GM12873 (cell line): Measurements from ENCODE around the gene CARD19.

ENCODE experiments used
- TF ChIP-seq, protein P1 (sequence below): IDR thresholded peaks from 2 replicates; pipeline ENCODE4 v1.5.1; 2012; ENCODE audit warnings: low read depth, mild to moderate bottlenecking, moderate library complexity, low read length, control low read depth; ENCODE audit not compliant: insufficient read depth; ENCODE audit errors: missing control alignments

Gene CARD19

DNA sequence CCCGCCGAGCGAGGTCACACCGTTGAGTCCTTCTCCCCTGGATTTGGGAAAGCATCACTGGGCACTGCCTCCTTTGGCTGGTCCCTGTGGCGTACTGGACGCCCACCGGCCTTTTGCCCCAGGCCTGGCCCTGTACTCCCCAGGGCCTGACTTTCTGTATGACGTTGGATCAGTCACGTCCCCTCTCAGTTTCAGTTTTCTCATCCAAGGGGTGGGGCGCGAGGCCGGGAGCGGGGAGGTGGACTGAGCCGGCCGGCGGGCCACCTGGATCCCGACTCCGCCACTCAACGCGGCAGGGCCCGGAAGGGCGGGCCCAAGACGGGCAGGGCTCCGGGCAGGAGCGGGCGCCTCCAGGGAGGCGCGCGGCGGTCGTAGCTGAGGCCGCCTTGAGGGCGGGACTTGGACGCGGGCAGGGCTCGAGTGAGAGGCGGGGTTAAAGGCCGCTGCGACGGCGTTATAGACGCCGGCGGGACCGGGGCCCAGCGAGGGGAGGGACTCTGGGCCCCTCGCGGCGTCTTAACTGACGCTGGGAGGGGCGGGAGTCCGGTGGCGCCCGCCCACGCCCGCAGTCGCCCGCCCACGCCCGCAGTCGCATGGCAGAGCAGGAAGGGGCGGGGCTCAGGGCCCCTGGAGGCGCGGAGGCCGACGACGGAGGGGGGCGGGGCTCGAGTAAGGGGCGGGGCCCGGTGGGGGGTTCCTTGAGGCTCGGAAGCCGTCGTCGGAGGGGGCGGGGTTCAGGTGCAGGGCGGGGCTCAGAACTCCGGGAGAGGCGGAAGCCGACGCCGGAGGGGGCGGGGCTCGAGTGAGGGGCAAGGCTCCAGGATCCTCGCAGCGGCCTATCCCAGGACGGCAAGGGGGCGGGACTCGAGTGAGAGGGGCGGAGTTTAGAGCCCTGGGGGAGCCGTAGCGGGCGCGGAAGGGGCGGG is 549 bp upstream of the CARD19 start:
- TF ChIP-seq, protein P1, sequence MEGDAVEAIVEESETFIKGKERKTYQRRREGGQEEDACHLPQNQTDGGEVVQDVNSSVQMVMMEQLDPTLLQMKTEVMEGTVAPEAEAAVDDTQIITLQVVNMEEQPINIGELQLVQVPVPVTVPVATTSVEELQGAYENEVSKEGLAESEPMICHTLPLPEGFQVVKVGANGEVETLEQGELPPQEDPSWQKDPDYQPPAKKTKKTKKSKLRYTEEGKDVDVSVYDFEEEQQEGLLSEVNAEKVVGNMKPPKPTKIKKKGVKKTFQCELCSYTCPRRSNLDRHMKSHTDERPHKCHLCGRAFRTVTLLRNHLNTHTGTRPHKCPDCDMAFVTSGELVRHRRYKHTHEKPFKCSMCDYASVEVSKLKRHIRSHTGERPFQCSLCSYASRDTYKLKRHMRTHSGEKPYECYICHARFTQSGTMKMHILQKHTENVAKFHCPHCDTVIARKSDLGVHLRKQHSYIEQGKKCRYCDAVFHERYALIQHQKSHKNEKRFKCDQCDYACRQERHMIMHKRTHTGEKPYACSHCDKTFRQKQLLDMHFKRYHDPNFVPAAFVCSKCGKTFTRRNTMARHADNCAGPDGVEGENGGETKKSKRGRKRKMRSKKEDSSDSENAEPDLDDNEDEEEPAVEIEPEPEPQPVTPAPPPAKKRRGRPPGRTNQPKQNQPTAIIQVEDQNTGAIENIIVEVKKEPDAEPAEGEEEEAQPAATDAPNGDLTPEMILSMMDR, result no peak

GRCh38 chr9:93096811-93097382 is 880 bp downstream of the CARD19 start:
- TF ChIP-seq, protein P1, result no peak

DNA sequence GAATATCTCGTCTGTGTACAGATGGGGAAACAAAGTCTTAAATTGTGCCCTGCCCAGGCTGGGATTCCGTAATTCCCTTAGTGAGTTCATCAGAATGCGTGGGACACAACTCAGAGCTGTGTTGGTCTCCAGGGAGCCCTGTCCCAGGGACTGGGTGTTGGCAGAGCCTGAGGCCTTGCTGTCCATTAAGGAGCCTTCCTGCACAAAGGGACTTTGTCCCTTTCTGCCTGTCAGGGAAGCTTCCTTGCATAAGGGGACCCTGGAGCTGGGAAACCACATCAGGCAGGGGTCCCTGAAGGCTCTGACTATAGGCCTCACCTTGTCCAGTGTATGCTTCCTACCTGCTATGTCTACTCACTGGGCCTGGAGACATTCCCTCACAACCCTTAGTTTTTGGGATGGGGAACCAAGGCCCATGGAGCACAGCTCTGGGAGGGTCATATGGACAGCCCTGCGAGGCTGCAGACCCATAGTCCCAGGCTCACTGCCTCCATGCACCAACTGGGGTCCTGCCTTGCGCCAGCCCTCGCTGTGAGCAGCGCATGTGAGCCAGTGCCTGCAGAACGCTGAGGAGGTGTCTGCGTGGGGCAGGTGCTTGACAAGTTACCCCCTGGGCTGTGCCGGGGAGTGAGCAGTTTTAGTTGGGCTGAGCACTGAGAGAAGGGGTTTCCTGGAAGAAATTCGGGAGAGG is 1.6 kb downstream of the CARD19 start:
- TF ChIP-seq, protein P1, result no peak

DNA sequence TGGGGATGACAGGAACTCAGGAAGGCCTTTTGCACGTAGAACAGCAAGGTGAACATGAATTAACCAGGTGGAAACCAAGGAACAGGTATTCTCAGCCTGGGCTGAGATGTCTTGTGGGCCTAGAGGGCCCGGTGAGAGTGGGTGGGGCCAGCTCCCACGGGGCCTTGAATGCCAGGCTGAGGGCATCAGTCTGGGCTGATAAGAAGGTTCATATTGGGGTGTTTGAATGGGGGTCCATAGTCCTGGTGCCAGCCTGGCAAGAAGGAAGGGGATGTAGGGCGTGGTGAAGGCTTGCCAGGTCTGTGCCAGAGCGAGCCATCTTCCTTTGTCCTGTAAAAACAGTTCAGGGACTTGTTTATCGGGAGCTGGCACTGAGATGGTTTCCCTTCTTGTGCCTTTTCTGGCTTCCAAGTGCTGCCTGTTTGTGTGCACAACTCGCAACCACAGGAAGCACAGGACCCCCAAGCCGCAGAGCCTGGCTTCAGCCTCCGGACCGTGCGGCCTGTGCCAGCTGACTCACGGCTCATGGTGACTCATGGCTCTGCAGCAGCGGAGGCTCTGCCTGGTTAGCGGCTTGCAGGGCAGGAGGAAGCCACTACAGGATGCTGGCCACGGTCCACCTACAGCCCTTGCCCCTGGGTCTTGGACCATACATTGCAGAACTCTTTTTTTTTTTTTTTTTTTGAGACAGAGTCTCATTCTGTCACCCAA is 2.4 kb downstream of the CARD19 start:
- TF ChIP-seq, protein P1, result no peak

DNA sequence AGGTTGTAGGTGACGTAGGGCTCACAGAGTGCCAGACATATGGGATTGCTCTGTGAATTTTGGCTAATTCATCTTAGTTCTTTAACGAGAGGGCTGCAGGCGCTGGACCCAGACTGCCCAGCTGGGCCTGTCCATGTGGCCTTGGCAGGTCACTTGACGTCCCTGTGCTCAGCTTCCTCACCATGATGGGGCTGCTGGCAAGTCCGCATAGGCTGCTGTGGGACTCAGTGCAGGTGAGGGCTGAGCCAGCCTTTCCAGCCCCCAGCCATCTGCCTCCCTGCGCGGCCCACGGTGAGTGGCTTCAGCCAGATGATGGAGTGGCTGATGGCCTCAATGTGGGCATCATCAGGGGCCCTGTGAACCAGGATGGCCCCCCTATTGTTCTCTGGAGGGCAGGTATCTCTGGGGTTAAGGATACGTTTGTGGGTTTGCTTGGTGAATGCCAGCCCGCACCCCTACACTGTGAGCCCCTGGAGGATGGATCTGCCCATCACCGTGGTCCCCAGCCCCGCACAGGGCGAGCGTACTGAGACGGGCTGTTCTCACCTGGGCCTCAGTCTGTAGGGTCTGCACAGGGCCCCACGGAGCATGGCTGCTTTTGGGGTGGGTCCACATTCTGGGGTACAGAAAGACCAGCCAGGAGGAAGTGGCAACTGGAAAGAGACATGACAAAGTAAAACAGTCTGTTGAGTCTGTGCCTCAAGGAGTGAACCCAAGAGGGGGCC is 3.7 kb downstream of the CARD19 start:
- TF ChIP-seq, protein P1, result no peak

GRCh38 chr9:93100276-93100636 is 4.2 kb downstream of the CARD19 start:
- TF ChIP-seq, protein P1, result no peak

DNA sequence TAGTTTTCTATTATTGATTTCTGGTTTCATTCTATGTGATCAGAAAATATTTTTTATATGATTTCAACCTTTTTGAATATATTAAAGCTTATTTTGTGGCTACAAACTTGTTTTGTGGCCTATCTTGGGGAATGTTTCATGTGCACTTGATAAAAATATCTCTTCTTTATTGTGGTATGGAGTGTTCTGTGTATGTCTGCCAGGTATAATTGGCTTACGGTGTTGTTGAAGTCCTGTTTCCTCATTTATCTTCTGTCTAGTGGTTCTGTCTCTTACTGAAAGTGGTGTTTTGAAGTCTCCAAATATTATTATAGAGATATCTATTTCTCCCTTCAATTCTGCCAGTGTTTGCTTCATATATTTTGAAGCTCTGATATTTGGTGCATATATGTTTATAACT is 9.6 kb downstream of the CARD19 start:
- TF ChIP-seq, protein P1, result no peak
